Measurements from ENCODE around the gene B3GAT3.
"Not testable (repeated sequence)": the region's sequence is repeated elsewhere in the genome, so short reads cannot be mapped to it uniquely, and the experiment has no call there.

B3GAT3 gene

GRCh38 chr11:62621567-62622470, at the start of gene B3GAT3:
B3GAT3 (minus strand) TSS chr11:62621986; CDS start chr11:62621947, 39 bp downstream.
- peak; percentile 98 for DNase-seq

GRCh38 chr11:62671236-62671607, 49.4 kb upstream of the B3GAT3 start:
- no peak for DNase-seq

- DNase-seq, result no peak
Measured at GRCh38 chr11:62669420-62670161, 47.8 kb upstream of the B3GAT3 start.

- DNase-seq, result no peak
Measured at GRCh38 chr11:62667460-62667859, 45.7 kb upstream of the B3GAT3 start.

- no peak for DNase-seq
Measured at GRCh38 chr11:62666259-62666926, 44.6 kb upstream of the B3GAT3 start.

GRCh38 chr11:62665599-62666258, 43.9 kb upstream of the B3GAT3 start:
- peak; percentile 66 for DNase-seq

GRCh38 chr11:62665075-62665598, 43.4 kb upstream of the B3GAT3 start, which contains the start of the genes C11orf98 and CSKMT:
C11orf98 (minus strand) TSS chr11:62665210; CDS start chr11:62665169, 41 bp downstream.
CSKMT (plus strand) TSS chr11:62665312; CDS start chr11:62665880, 568 bp downstream.
- peak; percentile 96 for DNase-seq

- DNase-seq, result no peak
Measured at GRCh38 chr11:62664405-62665074, 42.8 kb upstream of the B3GAT3 start.

- DNase-seq, result no peak
Measured at GRCh38 chr11:62656796-62657429, 35.1 kb upstream of the B3GAT3 start.

GRCh38 chr11:62654297-62654696, 32.5 kb upstream of the B3GAT3 start:
- DNase-seq, result no peak

GRCh38 chr11:62652161-62653006, 30.6 kb upstream of the B3GAT3 start:
- DNase-seq, result no peak

- DNase-seq, result not testable (repeated sequence)
Measured at GRCh38 chr11:62650283-62650682, 28.5 kb upstream of the B3GAT3 start.

GRCh38 chr11:62649486-62649885, 27.7 kb upstream of the B3GAT3 start:
- DNase-seq, result no peak

GRCh38 chr11:62648967-62649364, 27.2 kb upstream of the B3GAT3 start:
- DNase-seq, result no peak

GRCh38 chr11:62648185-62648966, 26.6 kb upstream of the B3GAT3 start:
- DNase-seq, result no peak

- DNase-seq, result no peak
Measured at GRCh38 chr11:62647609-62648005, 25.8 kb upstream of the B3GAT3 start.

- DNase-seq, result no peak
Measured at GRCh38 chr11:62646825-62647608, 25.2 kb upstream of the B3GAT3 start.

Data from midbrain (tissue), 1 donor.